Breast epithelium (tissue), 3 donors: ENCODE measurements around the gene RPN1.

Experiments used
- POLR2A ChIP-seq: fragments of 450-650 bp; IDR thresholded peaks from one replicate; pipeline ENCODE4 v1.6.1; 2016; ENCODE audit warnings: antibody characterized with exemption, mild to moderate bottlenecking, moderate library complexity
- POLR2AphosphoS5 ChIP-seq, 3 donors: sonication (generic); formaldehyde crosslinking; IDR thresholded peaks; one replicate each; pipeline ENCODE4 v1.6.1; 2017; ENCODE audit warnings: antibody characterized with exemption in 3 of 3
- TF ChIP-seq, protein P1 (sequence below), 3 donors: fragments of 450-650 bp; IDR thresholded peaks; one replicate each; pipeline ENCODE4 v1.5.1; 2016 to 2017; ENCODE audit warnings: antibody characterized with exemption in 3 of 3, mild to moderate bottlenecking in 3 of 3, moderate library complexity in 3 of 3

GRCh38 chr3:128693696-128694095 lies 43.1 kb upstream of the RPN1 start:
- TF ChIP-seq, protein P1, sequence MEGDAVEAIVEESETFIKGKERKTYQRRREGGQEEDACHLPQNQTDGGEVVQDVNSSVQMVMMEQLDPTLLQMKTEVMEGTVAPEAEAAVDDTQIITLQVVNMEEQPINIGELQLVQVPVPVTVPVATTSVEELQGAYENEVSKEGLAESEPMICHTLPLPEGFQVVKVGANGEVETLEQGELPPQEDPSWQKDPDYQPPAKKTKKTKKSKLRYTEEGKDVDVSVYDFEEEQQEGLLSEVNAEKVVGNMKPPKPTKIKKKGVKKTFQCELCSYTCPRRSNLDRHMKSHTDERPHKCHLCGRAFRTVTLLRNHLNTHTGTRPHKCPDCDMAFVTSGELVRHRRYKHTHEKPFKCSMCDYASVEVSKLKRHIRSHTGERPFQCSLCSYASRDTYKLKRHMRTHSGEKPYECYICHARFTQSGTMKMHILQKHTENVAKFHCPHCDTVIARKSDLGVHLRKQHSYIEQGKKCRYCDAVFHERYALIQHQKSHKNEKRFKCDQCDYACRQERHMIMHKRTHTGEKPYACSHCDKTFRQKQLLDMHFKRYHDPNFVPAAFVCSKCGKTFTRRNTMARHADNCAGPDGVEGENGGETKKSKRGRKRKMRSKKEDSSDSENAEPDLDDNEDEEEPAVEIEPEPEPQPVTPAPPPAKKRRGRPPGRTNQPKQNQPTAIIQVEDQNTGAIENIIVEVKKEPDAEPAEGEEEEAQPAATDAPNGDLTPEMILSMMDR (IDR thresholded peaks at IDR 0.05): no peak
- TF ChIP-seq POLR2A (no peak), POLR2AphosphoS5 (IDR thresholded peaks at IDR 0.05) (no peak)
